ENCODE measurements around the gene KIF12.
A peak's percentile ranks its signal among the peaks of the same experiment; 100 is the strongest.
"Not testable (repeated sequence)": the region's sequence is repeated elsewhere in the genome, so short reads cannot be mapped to it uniquely, and the experiment has no call there.

KIF12 gene

GRCh38 chr9:114098936-114099668 is at the start of gene KIF12:
TSS of gene KIF12 (minus strand) at chr9:114099292. CDS start at chr9:114099276, 16 bp downstream.
- H3K27me3 Mint-ChIP-seq, result peaks cover 24% of the 10 kb centered on the region
- peak within 1 kb of the TSS; percentile 45 for H3K4me3 Mint-ChIP-seq
- no peak within 1 kb of the TSS for H3K27ac Mint-ChIP-seq
- H3K4me1 Mint-ChIP-seq, result peaks cover 13% of the 10 kb centered on the region
- H3K36me3 Mint-ChIP-seq, result no peaks in the 10 kb centered on the region
- peaks cover 5% of the 10 kb centered on the region for H3K9me3 Mint-ChIP-seq

- H3K27me3 Mint-ChIP-seq, result peaks cover 19% of the 10 kb centered on the region
- H3K36me3 Mint-ChIP-seq, result no peaks in the 10 kb centered on the region
- H3K9me3 Mint-ChIP-seq, result no peaks in the 10 kb centered on the region
- H3K27ac Mint-ChIP-seq, result no peak overlapping the region
- H3K4me1 Mint-ChIP-seq, result no peaks in the 10 kb centered on the region
- no peak overlapping the region for H3K4me3 Mint-ChIP-seq
Observed at GRCh38 chr9:114146735-114147134, 47.6 kb upstream of the KIF12 start.

- no peak overlapping the region for H3K4me3 Mint-ChIP-seq
- H3K4me1 Mint-ChIP-seq, result no peaks in the 10 kb centered on the region
- H3K9me3 Mint-ChIP-seq, result no peaks in the 10 kb centered on the region
- no peak overlapping the region for H3K27ac Mint-ChIP-seq
- no peaks in the 10 kb centered on the region for H3K36me3 Mint-ChIP-seq
- H3K27me3 Mint-ChIP-seq, result peaks cover 9% of the 10 kb centered on the region
Observed at GRCh38 chr9:114143234-114143633, 44.1 kb upstream of the KIF12 start.

GRCh38 chr9:114141553-114142402 is 42.7 kb upstream of the KIF12 start:
- no peaks in the 10 kb centered on the region for H3K9me3 Mint-ChIP-seq
- no peak overlapping the region for H3K4me3 Mint-ChIP-seq
- no peaks in the 10 kb centered on the region for H3K4me1 Mint-ChIP-seq
- H3K27me3 Mint-ChIP-seq, result peaks cover 8% of the 10 kb centered on the region
- no peak overlapping the region for H3K27ac Mint-ChIP-seq
- H3K36me3 Mint-ChIP-seq, result no peaks in the 10 kb centered on the region

- H3K4me3 Mint-ChIP-seq, result no peak overlapping the region
- peaks cover 4% of the 10 kb centered on the region for H3K27me3 Mint-ChIP-seq
- no peaks in the 10 kb centered on the region for H3K9me3 Mint-ChIP-seq
- no peaks in the 10 kb centered on the region for H3K4me1 Mint-ChIP-seq
- no peaks in the 10 kb centered on the region for H3K36me3 Mint-ChIP-seq
- H3K27ac Mint-ChIP-seq, result no peak overlapping the region
Observed at GRCh38 chr9:114140850-114141249, 41.8 kb upstream of the KIF12 start.

GRCh38 chr9:114140401-114140800 is 41.3 kb upstream of the KIF12 start:
- H3K9me3 Mint-ChIP-seq, result no peaks in the 10 kb centered on the region
- H3K36me3 Mint-ChIP-seq, result no peaks in the 10 kb centered on the region
- H3K4me3 Mint-ChIP-seq, result no peak overlapping the region
- H3K27me3 Mint-ChIP-seq, result peaks cover 4% of the 10 kb centered on the region
- H3K27ac Mint-ChIP-seq, result no peak overlapping the region
- H3K4me1 Mint-ChIP-seq, result no peaks in the 10 kb centered on the region

- Mint-ChIP-seq H3K9me3 (no peaks in the 10 kb centered on the region), H3K27me3 (no peaks in the 10 kb centered on the region), H3K36me3 (no peaks in the 10 kb centered on the region), H3K4me3 (no peak overlapping the region), H3K4me1 (no peaks in the 10 kb centered on the region), H3K27ac (no peak overlapping the region)
Observed at GRCh38 chr9:114139071-114139470, 40.0 kb upstream of the KIF12 start.

- Mint-ChIP-seq H3K27me3 (peaks cover 2% of the 10 kb centered on the region), H3K27ac (no peak overlapping the region), H3K4me3 (no peak overlapping the region), H3K4me1 (no peaks in the 10 kb centered on the region), H3K9me3 (no peaks in the 10 kb centered on the region), H3K36me3 (no peaks in the 10 kb centered on the region)
Observed at GRCh38 chr9:114138552-114138971, 39.5 kb upstream of the KIF12 start.

- no peaks in the 10 kb centered on the region for H3K9me3 Mint-ChIP-seq
- peaks cover 2% of the 10 kb centered on the region for H3K27me3 Mint-ChIP-seq
Observed at GRCh38 chr9:114137831-114138230, 38.7 kb upstream of the KIF12 start.

GRCh38 chr9:114134827-114135396 is 35.8 kb upstream of the KIF12 start:
- peaks cover 6% of the 10 kb centered on the region for H3K27me3 Mint-ChIP-seq
- H3K4me3 Mint-ChIP-seq, result no peak overlapping the region
- H3K36me3 Mint-ChIP-seq, result no peaks in the 10 kb centered on the region
- H3K4me1 Mint-ChIP-seq, result no peaks in the 10 kb centered on the region
- no peak overlapping the region for H3K27ac Mint-ChIP-seq
- no peaks in the 10 kb centered on the region for H3K9me3 Mint-ChIP-seq

More at GRCh38 chr9:114137831-114138230, 38.7 kb upstream of the KIF12 start:
- no peak overlapping the region for H3K4me3 Mint-ChIP-seq
- H3K27ac Mint-ChIP-seq, result no peak overlapping the region
- H3K4me1 Mint-ChIP-seq, result no peaks in the 10 kb centered on the region
- no peaks in the 10 kb centered on the region for H3K36me3 Mint-ChIP-seq

GRCh38 chr9:114132550-114132918 is 33.4 kb upstream of the KIF12 start:
- Mint-ChIP-seq H3K36me3 (no peaks in the 10 kb centered on the region), H3K27ac (no peak overlapping the region), H3K27me3 (peaks cover 10% of the 10 kb centered on the region)

GRCh38 chr9:114131808-114132549 is 32.9 kb upstream of the KIF12 start:
- Mint-ChIP-seq H3K27ac (no peak overlapping the region), H3K9me3 (peaks cover 4% of the 10 kb centered on the region), H3K27me3 (peaks cover 10% of the 10 kb centered on the region), H3K4me3 (no peak overlapping the region), H3K4me1 (no peaks in the 10 kb centered on the region), H3K36me3 (no peaks in the 10 kb centered on the region)

More at GRCh38 chr9:114132550-114132918, 33.4 kb upstream of the KIF12 start:
- Mint-ChIP-seq H3K9me3 (no peaks in the 10 kb centered on the region), H3K4me3 (no peak overlapping the region), H3K4me1 (no peaks in the 10 kb centered on the region)

GRCh38 chr9:114130624-114131277 is 31.7 kb upstream of the KIF12 start:
- peaks cover 4% of the 10 kb centered on the region for H3K9me3 Mint-ChIP-seq
- no peaks in the 10 kb centered on the region for H3K36me3 Mint-ChIP-seq
- no peaks in the 10 kb centered on the region for H3K4me1 Mint-ChIP-seq
- peaks cover 10% of the 10 kb centered on the region for H3K27me3 Mint-ChIP-seq
- H3K27ac Mint-ChIP-seq, result no peak overlapping the region
- H3K4me3 Mint-ChIP-seq, result no peak overlapping the region

- Mint-ChIP-seq H3K4me1 (no peaks in the 10 kb centered on the region), H3K36me3 (no peaks in the 10 kb centered on the region), H3K27me3 (peaks cover 10% of the 10 kb centered on the region), H3K9me3 (peaks cover 4% of the 10 kb centered on the region), H3K27ac (no peak overlapping the region), H3K4me3 (no peak overlapping the region)
Observed at GRCh38 chr9:114130141-114130540, 31.0 kb upstream of the KIF12 start.

- not testable (repeated sequence) for H3K36me3 Mint-ChIP-seq, H3K9me3 Mint-ChIP-seq, H3K4me1 Mint-ChIP-seq, H3K27ac Mint-ChIP-seq, H3K4me3 Mint-ChIP-seq, H3K27me3 Mint-ChIP-seq
Observed at GRCh38 chr9:114128759-114129158, 29.7 kb upstream of the KIF12 start.

Measured in activated naive CD4-positive, alpha-beta T cell treated with anti-CD3 and anti-CD28 coated beads, Interleukin-2, amount 50 U/mL, for 24 hours (primary cell).